ENCODE measurements around the gene AMPH.
"Not testable (repeated sequence)": the region's sequence is repeated elsewhere in the genome, so short reads cannot be mapped to it uniquely, and the experiment has no call there.

- peak in 2 of 3 experiments; percentile 29 to 57 for TF ChIP-seq CTCF (IDR thresholded peaks at IDR 0.05)
- TF ChIP-seq POLR2A (IDR thresholded peaks at IDR 0.05) = not testable (repeated sequence)
Measured at GRCh38 chr7:38354271-38354851, 276.8 kb downstream of the AMPH start.

Data from testis (tissue), 2 donors.